ENCODE measurements around the gene TP73.

TP73 gene

GRCh38 chr1:3711381-3711779 is 59.1 kb downstream of the TP73 start:
- DNase-seq, result no peak

DNA sequence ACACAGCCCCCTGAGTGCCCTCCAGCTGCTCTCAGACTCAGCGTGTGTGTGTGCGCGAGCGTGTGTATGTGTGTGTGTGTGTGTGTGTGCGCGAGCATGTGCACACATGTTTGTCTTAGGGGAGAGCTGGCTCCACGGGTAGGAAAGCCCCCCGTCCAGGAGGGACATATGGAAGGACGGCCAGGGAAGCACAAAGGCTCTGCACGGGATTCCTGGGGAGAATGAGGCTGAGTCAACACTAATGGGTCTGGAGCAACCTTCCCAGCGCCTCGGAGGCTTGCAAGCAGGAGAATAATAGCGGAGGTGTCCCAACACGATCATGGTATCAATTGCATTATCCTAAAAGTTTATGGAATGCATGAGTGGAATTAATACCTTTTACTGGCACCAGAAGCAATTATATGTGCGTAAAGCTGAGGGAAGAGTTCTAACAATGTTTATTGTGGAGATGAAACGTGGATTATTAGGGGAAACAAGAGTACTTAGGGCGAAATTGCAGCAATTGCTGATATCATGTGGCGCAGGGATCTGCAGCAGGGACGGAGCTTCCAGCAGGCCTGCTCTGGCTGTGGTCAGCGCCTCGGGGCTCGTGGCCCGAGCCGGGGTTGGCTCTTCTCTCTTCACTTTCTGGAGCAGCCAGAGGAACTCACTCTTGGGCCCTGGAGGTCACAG is 59.6 kb downstream of the TP73 start:
- DNase-seq, result no peak

GRCh38 chr1:3712573-3713535 is 60.5 kb downstream of the TP73 start:
- DNase-seq, result peak; percentile 63

DNA sequence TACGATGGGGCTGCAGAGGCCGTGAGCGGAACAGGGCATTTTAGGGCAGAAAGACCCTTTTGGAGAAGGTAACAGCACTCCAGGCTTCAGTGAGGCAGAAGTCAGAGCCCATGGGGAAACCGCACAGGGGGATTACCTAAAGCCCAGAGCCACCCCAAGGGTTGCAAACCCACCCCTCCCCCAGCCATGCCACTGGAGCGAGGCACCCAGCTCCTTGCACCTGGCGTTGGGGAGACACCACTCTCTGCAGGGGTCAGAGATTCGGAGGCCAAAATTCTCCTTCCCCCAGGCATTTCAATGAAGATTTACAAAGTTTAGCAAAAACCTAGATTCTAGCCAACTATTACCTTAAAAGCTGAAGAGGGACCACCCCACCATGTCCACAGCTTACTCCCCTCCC is 61.5 kb downstream of the TP73 start:
- DNase-seq, result no peak

GRCh38 chr1:3714284-3714741 is 62.0 kb downstream of the TP73 start:
- no peak for DNase-seq

DNA sequence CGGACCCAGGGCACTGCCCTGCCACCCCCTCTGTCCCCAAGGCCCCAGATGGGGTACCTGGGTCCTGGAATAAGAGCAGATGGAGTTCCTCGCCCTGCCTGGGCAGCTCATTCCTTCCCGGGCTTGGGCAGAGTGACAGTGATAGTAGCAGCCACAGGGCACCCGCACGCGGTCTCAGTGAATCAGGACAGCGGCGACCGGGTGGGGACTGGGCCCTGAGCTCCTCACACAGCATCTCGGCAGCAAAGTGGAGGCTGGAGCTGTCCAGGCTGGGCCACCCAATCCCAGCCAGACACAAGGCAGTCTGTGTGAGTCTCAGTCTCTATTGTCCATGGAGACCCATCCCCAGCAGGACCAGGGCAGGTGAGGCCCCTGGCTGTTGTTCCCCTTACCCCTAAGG is 62.5 kb downstream of the TP73 start:
- no peak for DNase-seq

DNA sequence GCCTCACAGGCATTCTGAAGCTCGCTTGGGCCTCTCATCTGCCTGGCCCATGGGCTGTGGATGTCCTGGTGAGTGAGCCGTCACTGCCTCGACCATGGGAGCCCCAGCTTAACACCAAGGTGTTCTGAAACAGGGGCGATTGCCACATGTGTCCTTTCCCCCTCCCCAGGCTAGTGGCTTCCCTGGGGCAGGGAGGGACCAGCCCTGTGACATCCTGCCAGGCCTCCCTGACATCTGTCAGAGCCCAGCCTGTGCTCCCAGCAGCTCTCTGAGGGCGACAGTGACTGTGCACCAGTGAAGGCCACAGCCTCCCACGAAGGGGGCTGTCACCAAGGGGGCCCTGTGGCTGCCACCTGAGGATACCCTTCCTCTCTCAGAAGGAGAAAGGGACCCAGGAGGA is 64.0 kb downstream of the TP73 start:
- no peak for DNase-seq

- DNase-seq, result no peak
Observed at GRCh38 chr1:3717041-3717714, 64.9 kb downstream of the TP73 start.

- DNase-seq, result no peak
Observed at GRCh38 chr1:3717715-3718601, 65.6 kb downstream of the TP73 start.

- no peak for DNase-seq
Observed at GRCh38 chr1:3718764-3719163, 66.4 kb downstream of the TP73 start.

GRCh38 chr1:3721955-3722465 is 69.7 kb downstream of the TP73 start:
- no peak for DNase-seq

DNA sequence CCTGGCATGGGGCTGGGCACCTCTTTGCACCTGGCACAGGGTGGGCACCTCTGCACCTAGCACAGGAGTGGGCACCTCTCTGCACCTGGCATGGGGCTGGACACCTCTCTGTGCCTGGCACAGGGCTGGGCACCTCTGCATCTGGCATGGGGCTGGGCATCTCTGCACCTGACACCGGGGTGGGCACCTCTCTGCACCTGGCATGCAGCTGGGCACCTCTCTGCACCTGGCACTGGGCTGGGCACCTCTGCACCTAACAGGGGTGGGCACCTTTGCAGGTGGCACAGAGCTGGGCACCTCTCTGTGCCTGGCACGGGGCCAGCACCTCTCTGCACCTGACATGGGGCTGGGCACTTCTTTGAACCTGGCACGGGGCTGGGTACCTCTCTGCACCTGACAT is 70.5 kb downstream of the TP73 start:
- no peak for DNase-seq

GRCh38 chr1:3724416-3725030 is 72.2 kb downstream of the TP73 start:
- peak; percentile 82 for DNase-seq

DNA sequence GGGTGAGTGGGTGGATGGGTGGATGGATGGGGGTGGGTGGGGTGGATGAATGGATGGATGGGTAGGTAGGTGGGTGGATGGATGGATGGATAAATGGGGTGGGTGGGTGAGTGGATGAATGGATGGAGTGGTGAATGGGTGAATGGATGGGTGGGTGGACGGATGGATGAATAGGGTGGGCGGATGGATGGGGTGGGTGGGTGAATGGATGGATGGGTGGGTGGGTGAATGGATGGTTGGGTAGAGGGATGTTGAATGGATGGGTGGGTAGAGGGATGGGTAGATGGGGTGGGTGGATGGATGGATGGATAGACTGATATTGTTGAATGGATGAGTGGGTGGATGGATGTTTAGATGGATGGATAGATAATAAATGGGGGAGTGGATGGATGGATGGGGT is 73.0 kb downstream of the TP73 start:
- no peak for DNase-seq

GRCh38 chr1:3727042-3727824 is 74.9 kb downstream of the TP73 start:
- DNase-seq, result no peak

DNA sequence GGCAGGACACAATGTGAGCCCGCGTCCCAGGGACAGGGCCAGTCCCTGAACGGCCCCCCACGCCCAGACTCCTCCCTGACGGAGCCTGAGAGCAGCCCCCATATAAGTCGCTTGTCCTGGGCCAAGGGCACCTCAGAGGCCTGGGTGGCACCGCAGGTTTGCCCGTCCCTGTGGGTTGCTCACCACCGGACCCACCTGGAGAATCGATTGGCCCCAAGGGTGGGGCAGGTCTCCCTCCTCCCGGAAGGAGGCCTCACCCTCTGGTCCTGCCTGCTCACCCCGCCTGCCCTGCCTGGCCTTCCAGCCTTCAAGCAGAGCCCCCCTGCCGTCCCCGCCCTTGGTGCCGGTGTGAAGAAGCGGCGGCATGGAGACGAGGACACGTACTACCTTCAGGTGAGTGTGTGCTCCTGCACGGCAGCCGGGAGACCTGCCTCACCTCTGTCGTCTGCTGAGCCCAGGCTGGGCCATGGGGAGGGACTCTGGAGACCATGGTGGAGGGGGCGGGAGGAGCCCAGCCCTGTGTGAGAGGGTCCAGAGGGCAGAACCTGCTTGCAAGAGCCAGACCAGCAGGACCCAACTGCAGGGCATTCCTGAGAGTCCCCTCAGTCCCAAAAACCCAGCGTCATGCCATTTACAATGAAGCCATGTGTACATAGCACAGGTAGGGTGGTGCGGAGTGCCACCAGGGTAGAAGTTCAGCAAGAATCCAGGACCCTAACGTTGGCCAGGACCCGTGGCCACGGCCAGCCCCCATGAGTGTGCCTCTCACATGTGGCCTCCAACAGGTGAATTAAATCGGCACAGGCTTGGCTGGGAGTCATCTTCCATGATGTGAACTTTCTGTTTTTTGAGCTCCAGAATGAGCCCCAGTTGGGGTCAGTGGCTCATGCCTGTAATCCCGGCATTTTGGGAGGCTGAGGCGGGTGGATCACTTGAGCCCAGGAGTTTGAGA is 75.8 kb downstream of the TP73 start:
- no peak for DNase-seq

DNA sequence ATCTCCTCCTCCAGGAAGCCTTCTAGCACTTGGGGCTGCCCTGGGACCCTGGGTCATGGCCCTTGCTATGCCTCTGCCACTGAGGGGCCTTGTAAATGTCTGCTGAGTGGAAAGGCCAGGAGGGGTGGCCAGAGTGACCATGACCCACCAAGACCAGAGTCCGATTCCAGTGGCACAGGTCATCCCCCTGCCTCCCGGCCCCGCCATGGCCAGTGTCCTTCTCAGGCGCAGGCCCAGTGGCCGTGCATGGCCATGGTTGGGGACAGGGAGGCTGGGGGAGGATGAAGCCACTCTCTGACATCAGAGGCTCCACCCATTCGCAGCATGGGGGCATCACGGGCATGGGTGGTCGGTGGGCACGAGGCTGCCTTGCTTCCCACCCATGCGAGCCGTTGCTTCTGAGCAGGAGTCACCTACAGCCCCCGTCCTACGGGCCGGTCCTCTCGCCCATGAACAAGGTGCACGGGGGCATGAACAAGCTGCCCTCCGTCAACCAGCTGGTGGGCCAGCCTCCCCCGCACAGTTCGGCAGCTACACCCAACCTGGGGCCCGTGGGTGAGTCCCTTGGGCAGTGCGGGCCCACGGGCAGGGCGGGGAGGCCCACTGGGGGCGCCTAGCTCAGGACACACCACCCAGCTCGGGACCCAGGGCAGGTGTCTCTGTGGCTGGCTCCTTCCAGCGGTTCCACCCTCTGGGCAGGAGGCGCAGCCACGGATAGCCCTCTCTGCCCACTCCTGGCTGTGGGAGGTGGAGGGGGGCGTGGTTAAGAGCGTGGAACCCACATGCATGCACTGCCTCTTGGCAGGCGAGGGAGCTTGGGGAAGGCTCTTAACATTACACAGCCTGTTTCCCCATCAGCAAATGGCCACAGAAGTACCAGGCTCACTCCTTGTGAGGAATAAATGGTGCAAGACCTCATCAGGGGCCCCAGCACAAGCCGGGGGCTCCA is 77.6 kb downstream of the TP73 start:
- DNase-seq, result no peak

- no peak for DNase-seq
Observed at GRCh38 chr1:3730543-3731247, 78.4 kb downstream of the TP73 start.

All from DMS53 (cell line).